Activated CD4-positive, CD25-positive, alpha-beta regulatory T cell treated with anti-CD3 and anti-CD28 coated beads, Interleukin-2, amount 50 U/mL, for 24 hours (primary cell): ENCODE data around the gene CHKA.
A peak's percentile ranks its signal among the peaks of the same experiment; 100 is the strongest.

Experiments
- ATAC-seq, 2 donors: fragments of 150-1000 bp; cut with Tn5 transposase; one replicate each; pipeline ENCODE4 v1.10.0; 2021; ENCODE audit warnings: mild to moderate bottlenecking in 1 of 2, moderate library complexity in 1 of 2

CHKA gene

GRCh38 chr11:68142441-68143309, 21.5 kb upstream of the CHKA start:
- ATAC-seq = no peak

GRCh38 chr11:68142028-68142412, 20.8 kb upstream of the CHKA start:
- ATAC-seq = peak; percentile 54 to 67

GRCh38 chr11:68141246-68142027, 20.2 kb upstream of the CHKA start:
- peak in 1 of 2 donors; percentile 5 for ATAC-seq

GRCh38 chr11:68140496-68141245, 19.5 kb upstream of the CHKA start:
- no peak for ATAC-seq

GRCh38 chr11:68138237-68138636, 17.0 kb upstream of the CHKA start:
- no peak for ATAC-seq

GRCh38 chr11:68137833-68138232, 16.6 kb upstream of the CHKA start:
- no peak for ATAC-seq

GRCh38 chr11:68136866-68137265, 15.7 kb upstream of the CHKA start:
- ATAC-seq = no peak

- no peak for ATAC-seq
These were observed 14.0 kb upstream of the CHKA start for GRCh38 chr11:68135161-68135560.

- ATAC-seq = no peak
These were observed 12.6 kb upstream of the CHKA start for GRCh38 chr11:68133761-68134160.

- ATAC-seq = no peak
These were observed 8.9 kb upstream of the CHKA start for GRCh38 chr11:68130121-68130520.

GRCh38 chr11:68128682-68129327, 7.6 kb upstream of the CHKA start:
- ATAC-seq = no peak

- no peak for ATAC-seq
These were observed 6.8 kb upstream of the CHKA start for GRCh38 chr11:68127714-68128681.

- ATAC-seq = no peak
These were observed 4.0 kb upstream of the CHKA start for GRCh38 chr11:68125164-68125563.

- no peak for ATAC-seq
These were observed 1.9 kb upstream of the CHKA start for GRCh38 chr11:68122936-68123539.

GRCh38 chr11:68120273-68121066, 718 bp downstream of the CHKA start:
- ATAC-seq = peak; percentile 6 to 12

- no peak for ATAC-seq
These were observed 2.3 kb downstream of the CHKA start for GRCh38 chr11:68118706-68119448.

GRCh38 chr11:68117853-68118470, 3.2 kb downstream of the CHKA start:
- ATAC-seq = no peak

GRCh38 chr11:68116974-68117373, 4.2 kb downstream of the CHKA start:
- no peak for ATAC-seq

- ATAC-seq = no peak
These were observed 5.1 kb downstream of the CHKA start for GRCh38 chr11:68116126-68116525.
